OCI-LY1 (cell line): Measurements from ENCODE around the gene FBN2.

Source experiments
- CTCF ChIP-seq: fragments of 200-600 bp; sonication (generic), shearing (Covaris generic); IDR thresholded peaks from 2 replicates; pipeline ENCODE4 v1.5.1; 2017; ENCODE audit warnings: mild to moderate bottlenecking, antibody characterized with exemption, low read length, moderate library complexity, mixed read lengths
- EZH2 ChIP-seq: fragments of 200-600 bp; sonication (generic), shearing (Covaris generic); IDR thresholded peaks from 2 replicates; pipeline ENCODE4 v1.8.0; 2017; ENCODE audit warnings: borderline replicate concordance, mixed run types, mild to moderate bottlenecking, antibody characterized with exemption, low read length, moderate library complexity, mixed read lengths

DNA sequence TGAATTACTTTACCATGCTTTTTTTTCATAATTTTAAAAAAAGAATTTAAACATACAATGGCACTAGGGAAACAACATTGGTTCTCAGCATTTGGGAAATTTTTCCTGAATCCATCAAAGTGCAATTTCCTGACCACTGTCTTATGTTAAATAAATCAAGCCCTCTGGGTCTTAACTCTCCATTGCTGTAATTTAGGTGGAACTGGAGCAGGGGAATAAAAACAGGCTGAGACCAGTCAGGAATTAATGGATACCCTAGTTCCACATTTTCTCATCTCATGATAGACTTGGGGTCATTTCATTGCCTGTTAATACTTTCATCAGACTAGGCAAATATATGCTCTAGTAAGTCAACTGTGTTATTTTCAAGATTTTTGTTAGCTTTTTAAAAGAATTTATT is 103.1 kb downstream of the FBN2 start:
- no peak for TF ChIP-seq CTCF
- no peak for TF ChIP-seq EZH2
